Measurements from ENCODE around the gene GP5.

GRCh38 chr3:194379231-194379630 is 19.8 kb downstream of the GP5 start:
- TF ChIP-seq POLR2AphosphoS5 (IDR thresholded peaks at IDR 0.05) (no peak), POLR2A (IDR thresholded peaks at IDR 0.05) (no peak), EP300 (IDR thresholded peaks at IDR 0.05; ENCODE audit: low read depth) (no peak)
- TF ChIP-seq, protein P1, sequence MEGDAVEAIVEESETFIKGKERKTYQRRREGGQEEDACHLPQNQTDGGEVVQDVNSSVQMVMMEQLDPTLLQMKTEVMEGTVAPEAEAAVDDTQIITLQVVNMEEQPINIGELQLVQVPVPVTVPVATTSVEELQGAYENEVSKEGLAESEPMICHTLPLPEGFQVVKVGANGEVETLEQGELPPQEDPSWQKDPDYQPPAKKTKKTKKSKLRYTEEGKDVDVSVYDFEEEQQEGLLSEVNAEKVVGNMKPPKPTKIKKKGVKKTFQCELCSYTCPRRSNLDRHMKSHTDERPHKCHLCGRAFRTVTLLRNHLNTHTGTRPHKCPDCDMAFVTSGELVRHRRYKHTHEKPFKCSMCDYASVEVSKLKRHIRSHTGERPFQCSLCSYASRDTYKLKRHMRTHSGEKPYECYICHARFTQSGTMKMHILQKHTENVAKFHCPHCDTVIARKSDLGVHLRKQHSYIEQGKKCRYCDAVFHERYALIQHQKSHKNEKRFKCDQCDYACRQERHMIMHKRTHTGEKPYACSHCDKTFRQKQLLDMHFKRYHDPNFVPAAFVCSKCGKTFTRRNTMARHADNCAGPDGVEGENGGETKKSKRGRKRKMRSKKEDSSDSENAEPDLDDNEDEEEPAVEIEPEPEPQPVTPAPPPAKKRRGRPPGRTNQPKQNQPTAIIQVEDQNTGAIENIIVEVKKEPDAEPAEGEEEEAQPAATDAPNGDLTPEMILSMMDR (IDR thresholded peaks at IDR 0.05) = no peak
